G401.6 (cell line): Measurements from ENCODE around the gene SLC25A21.

ENCODE experiments used
- FAIRE-seq: peaks from 2 replicates; lab custom pipeline; 2012; peaks lifted over from hg19 to GRCh38; lab: Jason Lieb, UNC

Gene SLC25A21

DNA sequence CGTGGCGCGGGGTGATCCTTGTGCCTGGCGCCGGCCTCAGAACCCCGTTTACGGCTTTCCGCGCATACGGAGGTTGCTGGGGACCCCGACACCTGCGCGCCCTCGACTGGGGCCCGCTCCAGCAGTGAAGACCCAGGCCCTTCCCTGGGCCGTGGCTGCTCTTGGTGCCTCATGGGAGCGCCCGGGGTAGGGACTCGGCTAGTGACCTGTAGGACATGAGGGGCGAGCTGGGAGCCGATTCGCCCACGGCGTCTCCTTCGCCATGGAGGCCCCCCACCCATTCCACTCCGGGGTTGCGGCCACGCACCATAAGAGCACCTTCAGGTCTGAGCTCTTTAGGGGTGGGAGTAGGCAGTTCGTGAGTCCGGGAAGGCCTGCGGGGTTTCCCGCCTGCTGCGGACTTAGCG lies 525.0 kb downstream of the SLC25A21 start:
- no peak for FAIRE-seq

GRCh38 chr14:36646664-36647416 lies 525.6 kb downstream of the SLC25A21 start:
- no peak for FAIRE-seq

GRCh38 chr14:36633580-36633979 lies 538.8 kb downstream of the SLC25A21 start:
- no peak for FAIRE-seq
